ENCODE data around the gene AP4S1.
"Not testable (repeated sequence)": the region's sequence is repeated elsewhere in the genome, so short reads cannot be mapped to it uniquely, and the experiment has no call there.

The AP4S1 gene

DNA sequence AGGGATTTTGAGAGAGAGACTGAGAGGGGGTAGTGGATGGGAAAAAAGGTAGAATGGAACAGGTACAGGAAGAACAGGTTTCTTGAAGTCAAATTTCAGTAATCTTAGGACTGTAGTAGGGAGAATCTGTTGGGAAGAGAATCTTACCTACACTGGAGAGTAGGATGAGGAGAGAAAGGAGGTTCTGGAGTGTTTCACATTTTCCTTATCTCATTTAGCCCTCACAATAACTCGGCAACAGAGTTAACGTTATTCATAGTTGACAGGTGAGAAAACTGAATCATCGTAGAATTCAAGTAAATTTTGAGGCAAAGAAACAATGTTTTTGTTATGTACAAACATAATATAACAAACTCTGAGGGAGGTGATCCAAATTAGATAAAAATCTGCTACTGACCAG, 17.9 kb downstream of the AP4S1 start:
- DNase-seq (ENCODE audit: low spot score) = no peak

DNA sequence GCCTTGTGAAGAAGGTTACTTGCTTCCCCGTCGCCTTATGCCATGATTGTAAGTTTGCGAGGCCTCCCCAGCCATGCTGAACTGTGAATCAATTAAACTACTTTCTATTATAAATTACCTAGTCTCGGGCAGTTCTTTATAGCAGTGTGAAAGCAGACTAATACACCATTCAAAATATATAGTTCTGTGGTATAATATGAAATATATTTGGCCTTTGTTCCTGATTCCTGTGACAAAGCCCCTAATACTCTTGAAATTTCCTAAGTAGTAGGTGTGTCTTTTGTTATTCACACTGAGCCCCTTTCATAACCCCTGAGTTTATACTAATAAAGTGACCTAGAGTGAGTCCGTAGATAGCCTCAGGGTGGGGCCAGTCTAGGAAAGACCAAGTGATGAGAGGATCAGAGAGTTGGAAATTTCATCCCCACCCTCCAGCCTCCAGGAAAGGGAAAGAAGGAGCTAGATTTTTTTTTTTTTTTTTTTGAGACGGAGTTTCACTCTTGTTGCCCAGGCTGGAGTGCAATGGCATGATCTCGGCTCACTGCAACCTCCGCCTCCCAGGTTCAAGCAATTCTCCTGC, 20.1 kb downstream of the AP4S1 start:
- DNase-seq (ENCODE audit: low spot score) = no peak

DNA sequence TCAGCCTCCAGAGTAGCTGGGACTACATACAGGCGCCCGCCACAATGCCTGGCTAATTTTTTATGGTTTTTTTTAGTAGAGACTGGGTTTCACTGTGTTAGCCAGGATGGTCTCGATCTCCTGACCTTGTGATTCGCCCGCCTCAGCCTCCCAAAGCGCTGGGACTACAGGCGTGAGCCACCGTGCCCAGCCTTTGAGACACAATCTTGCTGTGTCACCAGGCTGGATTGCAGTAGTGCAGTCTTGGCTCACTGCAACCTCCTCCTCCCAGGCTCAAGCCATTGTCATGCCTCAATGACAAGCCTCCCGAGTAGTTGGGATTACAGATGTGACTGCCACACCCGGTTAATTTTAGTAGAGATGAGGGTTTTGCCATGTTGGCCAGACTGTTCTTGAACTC, 22.1 kb downstream of the AP4S1 start:
- no peak for DNase-seq (ENCODE audit: low spot score)

DNA sequence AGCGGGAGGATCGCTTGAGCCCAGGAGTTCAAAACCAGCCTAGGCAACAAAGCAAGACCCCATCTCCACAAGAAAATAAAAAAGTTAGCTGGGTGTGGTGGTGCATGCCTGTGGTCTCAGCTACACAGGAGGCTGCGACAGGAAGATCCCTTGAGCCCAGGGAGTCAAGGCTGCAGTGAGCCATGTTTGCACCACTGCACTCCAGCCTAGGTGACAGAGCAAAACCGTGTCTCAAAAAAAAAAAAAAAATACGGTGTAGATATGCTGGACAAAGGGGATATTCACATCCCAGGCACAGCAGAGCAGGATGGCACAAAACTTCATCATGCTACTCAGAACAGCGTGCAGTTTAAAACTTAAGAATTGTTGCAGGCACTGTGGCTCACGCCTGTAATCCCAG, 25.6 kb downstream of the AP4S1 start:
- no peak for DNase-seq (ENCODE audit: low spot score)

DNA sequence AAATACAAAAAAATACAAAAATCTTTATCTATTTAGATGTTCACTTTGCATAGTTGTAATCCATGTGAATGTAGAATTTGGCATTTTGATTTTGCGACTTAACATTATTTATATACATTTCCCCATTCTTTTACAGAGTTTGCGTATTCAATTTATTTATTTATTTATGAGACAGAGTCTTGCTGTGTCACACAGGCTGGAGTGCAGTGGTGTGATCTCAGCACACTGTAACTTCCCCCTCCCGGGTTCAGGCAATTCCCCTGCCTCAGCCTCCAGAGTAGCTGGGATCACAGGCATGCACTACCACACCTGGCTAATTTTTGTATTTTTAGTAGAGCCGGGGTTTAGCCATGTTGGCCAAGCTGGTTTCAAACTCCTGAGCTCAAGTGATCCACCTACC, 26.1 kb downstream of the AP4S1 start:
- DNase-seq (ENCODE audit: low spot score) = no peak

DNA sequence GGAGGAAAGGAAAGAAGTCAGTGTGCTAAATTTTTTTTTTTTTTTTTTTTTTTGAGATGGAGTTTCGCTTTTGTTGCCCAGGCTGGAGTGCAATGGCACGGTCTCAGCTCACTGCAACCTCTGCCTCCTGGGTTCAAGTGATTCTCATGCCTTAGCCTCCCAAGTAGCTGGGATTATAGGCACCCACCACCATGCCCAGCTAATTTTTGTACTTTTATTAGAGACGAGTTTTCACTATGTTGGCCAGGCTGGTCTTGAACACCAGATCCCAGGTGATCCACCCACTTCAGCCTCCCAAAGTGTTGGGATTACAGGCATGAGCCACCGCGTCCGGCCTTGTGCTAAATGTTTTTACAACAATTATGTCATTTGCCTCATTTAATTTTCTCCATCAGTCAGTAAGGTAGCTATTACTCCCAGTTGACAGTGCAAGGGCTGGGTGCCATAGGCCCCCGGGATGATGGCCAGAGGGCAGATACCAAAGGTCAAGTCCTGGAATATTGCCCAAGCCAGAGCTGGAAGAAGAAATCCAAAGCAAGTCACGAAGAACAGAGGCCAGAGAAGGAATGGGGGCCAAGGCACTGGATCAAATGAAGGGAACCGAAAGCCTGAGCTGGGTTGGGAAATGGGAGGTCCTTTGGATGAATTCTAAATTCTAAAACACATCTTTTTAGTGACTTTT, 27.6 kb downstream of the AP4S1 start:
- not testable (repeated sequence) for DNase-seq (ENCODE audit: low spot score)

DNA sequence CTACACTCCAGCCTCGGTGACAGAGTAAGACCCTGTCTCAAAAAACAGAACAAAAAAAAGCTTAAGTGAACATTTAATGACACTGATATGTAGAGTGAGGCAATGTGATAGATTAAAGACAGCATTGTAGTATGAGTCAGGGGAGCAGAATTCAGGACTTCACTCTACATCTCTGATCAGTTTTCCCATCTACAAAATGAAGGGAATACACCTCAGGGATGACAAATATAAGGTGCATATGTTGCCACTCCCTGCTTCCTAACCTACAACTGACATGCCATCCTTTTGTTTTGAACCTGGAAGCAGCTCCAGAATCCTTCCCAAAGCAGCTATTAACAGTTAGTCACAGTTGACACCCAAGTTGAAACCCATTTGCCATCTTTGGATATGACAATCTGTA, 31.6 kb downstream of the AP4S1 start:
- no peak for DNase-seq (ENCODE audit: low spot score)

DNA sequence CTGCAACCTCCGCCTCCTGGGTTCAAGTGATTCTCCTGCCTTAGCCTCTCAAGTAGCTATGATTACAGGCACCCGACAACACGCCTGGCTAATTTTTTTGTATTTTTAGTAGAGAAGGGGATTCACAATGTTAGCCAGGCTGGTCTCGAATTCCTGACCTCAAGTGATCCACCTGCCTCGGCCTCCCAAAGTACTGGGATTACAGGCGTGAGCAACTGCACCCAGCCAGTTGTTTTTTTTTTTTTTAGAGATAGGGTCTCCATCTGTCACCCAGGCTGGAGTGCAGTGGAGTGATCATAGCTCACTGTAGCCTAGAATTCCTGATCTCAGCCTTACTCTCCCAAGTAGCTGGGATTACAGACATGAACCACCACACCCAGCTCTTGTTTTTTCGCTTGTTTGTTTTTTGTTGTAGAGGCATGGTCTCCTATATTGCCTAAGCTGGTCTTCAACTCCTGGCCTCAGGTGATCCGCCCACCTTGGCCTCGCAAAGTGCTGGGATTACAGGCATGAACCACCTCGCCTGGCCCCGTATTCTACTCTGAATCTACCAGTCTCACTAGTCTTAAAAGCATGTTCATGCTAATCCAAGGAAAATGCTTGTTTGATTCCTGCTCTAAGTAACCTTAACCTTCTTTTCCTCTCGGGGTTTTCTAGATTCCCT, 32.4 kb downstream of the AP4S1 start:
- no peak for DNase-seq (ENCODE audit: low spot score)

DNA sequence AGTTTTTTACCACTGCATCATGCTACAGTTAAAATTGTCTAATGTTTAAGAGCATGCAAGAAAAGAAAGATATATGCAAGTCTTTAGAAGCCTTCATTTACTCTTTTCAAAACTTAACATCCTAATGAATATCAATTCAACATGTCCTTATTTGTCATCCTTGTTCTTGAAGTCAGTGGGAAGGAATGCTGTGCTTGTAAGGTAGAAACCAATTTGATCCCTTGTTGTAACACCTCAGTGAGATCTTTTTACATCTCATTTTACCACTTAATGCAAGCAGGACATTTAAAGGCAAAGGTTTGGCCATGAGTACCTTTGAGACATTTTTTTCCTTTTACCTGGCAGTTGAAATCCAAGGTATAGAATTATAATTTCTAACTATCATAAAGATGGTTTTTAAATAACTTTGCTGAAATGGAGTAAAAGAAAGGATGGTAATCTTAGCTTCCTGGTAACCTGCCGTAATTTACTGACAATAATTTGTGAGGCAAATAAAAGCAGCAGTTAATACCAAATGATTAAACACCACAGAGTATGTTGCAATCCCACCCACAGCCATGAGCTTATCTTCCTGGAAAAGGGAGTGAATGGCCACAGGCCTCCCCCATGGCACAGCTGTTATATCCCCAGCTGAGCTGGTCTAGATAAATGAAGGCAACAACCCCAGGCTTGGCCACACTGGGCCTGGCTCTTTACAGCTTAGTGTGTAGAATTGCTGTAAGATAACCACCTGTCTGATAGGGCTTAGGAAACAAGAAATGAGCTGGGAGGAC, 33.9 kb downstream of the AP4S1 start:
- no peak for DNase-seq (ENCODE audit: low spot score)

DNA sequence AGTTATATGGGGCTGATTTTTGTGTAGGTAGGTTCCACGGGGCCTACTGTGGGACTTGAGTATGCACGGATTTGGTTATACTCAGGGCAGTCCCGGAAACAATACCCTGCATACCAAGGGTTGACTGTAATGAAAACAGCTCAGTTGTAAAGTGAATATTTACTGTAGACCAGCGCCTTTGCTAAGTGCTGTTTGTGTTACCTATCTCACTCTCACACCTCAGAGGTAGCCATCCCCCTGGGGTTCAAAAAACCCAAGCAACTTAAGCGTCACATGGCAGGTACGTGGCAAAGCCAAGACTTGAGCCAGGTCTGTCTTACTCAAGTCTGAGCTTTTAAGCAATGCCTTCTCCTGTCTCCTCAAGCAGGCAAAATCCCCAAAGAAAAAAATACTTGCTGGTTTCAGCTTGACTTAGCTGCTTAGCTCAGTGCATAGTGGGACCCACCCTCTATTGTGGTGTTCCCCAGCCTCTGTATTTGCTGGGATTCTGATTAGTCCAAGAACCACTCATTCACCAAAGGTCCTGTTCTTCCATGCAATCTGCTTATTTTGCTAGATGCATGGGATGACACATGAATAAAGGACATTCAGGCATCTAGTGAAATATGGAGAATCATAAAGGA, 34.9 kb downstream of the AP4S1 start:
- no peak for DNase-seq (ENCODE audit: low spot score)

DNA sequence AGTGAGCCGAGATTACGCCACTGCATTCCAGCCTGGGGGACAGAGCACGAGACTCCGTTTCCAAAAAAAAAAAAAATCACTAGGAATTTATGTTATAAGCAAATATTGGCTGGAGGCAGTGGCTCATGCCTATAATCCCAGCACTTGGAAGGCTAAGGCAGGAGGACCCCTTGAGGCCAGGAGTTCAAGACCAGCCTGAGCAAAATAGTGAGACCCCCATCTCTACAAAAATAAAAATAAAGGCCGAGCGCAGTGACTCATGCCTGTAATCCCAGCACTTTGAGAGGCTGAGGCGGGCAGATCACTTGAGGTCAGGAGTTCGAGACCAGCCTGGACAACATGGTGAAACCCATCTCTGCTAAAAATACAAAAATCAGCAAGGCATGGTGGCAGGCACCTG, 37.5 kb downstream of the AP4S1 start:
- DNase-seq (ENCODE audit: low spot score) = not testable (repeated sequence)

DNA sequence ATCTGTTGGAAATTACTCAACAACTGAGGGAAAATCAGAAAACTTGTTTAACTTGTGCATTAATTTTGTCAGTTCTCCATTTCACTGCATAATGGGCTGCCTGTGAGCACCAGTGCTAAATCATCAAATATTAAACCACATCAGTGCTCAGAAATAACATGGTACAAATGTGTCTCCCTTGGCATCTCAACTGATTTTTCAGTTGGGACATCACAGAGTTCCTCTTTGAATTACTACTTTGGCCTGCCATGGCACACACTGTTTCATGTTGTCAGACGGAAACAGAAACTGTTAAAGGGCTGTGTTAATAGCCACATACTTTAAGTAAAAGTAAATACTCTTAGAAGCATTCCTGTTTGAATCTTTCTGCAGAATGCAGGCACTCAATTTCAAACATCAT, 42.8 kb downstream of the AP4S1 start:
- DNase-seq (ENCODE audit: low spot score) = no peak

DNA sequence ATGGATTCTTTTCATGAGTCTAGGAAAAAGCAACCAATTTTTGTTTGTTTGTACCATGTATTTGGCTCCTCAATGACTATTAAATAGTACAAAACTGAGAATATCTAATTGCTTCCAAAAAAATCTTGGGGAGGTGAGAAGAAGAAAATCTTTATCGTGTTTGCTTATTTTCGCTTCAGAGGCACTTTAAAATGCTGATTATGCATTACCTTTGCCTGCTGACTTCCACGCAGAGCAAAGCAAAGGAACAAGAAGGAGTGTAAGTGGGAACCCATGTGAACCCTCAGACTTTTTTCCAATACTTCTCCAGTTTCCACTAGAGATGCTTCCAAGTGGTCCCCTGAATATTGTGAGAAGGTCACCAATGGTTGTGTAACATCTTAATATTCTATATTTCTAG, 43.9 kb downstream of the AP4S1 start:
- DNase-seq (ENCODE audit: low spot score) = no peak

DNA sequence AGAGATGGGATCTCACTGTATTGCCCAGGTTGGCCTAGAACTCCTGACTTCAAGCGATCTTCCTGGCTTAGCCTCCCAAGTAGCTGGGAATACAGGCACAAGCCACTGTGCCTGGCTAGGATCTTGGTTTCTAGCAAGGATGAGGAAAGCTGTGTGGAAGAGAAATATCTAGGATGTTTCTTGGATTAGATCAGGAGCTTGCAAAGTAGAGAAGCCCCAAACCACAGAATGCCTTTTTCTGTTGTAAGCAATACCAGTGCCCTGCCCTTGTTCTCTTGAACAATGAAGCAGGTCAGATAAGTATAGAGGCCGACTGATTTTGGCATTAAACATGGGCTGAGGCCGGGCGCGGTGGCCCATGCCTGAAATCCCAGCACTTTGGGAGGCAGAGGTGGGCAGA, 45.0 kb downstream of the AP4S1 start:
- no peak for DNase-seq (ENCODE audit: low spot score)

DNA sequence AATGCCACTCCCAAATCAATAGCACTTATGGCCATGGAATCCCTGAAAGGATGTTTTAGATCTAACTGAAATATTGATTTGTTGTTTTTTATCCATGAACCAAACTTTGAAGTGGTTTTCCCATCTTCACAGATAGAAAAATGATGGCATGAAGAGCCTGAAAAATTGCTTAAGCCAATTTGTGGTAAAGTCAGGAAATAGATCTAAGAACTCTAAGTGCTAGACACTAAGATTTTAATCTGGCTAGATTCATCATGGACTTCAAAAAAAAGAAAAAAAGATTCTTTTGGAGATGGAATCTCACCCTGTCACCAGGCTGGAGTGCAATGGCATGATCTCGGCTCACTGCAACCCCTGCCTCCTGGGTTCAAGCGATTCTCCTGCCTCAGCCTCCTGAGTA, 45.7 kb downstream of the AP4S1 start:
- DNase-seq (ENCODE audit: low spot score) = no peak

DNA sequence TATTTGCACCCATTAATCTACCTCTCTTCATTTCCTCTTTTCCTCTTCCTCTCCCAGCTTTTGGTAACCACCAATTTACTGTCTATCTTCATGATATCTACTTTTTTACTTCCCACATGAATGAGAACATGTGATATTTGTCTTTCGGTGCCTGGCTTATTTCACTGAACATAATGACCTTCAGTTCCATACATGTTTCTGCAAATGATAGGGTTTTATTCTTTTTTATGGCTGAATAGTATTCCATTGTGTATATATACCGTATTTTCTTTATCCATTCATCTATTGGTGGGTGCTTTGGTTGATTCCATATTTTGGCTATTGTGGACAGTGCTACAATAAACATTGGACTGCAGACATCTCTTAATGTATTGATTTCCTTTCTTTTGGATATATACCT, 49.7 kb downstream of the AP4S1 start:
- DNase-seq (ENCODE audit: low spot score) = no peak

DNA sequence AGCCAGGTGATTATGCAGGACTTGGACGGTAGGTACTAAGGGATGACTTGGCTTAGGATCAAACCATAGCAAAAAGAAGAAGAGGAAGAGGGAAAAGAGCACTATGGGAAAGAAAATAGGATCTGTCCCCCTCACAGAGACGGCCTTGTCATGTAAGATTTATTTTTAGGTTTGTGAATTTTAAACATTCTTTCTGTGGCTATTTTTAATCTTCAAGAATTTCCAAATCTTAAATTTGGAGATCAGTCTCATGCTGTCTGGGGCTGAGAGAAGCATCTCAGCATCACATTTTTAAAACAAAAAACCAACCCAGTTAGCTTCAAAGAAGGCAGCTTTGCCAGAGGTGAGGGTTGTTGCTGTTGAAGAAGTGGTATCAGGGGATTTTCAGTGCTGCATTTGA, 53.3 kb downstream of the AP4S1 start:
- no peak for DNase-seq (ENCODE audit: low spot score)

DNA sequence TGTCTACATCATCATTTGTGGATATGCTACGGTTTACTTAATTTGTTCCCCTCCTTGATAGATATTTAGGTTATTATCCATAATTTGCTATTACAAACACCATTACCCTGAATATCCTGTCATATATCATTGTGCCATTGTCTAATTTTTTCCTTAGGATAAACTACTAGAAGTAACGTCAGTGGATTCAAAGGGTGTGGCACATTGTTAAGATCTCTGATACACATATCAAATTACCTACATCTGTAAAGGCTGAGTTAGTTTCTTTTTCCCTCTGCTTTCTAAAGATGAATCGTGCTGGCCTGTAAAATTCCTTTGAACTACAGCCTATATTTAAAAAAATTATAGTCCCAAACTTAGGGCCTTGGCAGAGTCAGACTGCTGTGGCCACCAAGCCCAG, 54.6 kb downstream of the AP4S1 start:
- no peak for DNase-seq (ENCODE audit: low spot score)

DNA sequence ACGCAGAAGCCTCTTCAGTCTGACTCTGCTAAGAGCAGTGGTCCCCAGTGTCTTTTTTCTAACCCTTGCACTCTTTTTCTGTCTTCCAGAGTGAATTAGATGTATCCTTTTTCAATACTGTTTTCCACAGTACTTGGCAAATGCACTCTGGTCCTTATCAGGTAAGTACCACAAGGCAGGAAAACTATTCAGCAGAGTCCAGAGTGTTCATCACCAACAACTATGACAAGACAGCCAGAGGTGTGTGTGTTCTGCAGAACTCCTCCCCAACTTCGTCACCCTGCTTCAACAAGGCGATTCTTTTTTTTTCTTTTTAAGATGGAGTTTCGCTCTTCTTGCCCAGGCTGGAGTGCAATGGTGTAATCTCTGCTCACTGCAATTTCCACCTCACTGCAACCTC, 55.0 kb downstream of the AP4S1 start:
- DNase-seq (ENCODE audit: low spot score) = no peak

DNA sequence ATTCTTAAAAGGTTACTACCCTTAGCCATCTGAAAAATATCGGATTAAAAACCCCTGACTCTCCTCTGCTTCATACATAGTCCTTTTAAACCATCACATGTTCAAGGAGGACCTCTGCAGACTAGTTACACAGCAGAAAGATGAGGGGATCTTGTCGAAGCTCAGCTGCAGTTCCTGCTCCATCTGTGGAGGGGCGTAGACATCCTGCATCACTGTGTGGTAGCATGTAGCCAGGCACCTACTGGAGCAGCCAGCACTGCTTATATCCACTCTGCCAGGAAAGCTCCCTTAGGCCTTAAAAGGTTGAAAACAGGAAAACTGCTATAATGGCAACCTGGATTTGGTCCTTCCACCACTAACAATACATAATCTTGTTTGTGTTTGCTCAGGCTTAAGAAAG, 58.3 kb downstream of the AP4S1 start:
- peak; percentile 55 for DNase-seq (ENCODE audit: low spot score)

DNA sequence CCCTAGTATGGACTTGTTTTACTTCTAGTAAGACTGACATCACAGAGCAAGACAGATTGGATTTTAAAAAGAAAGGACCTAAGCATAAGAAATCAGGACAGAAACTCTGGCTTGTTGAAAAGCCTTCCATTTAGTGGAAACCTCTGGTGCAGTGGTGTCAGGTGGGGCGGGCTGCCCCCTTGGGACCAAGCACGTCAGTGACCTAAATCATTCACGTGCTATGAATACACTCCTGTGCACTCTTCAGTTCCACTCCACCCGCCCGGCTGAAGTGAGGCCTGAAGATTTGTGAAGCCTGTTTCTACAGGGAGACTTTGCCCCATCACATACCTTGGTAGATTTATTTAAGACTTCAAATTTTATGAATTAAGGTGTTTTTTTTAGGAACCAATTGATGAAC, 58.9 kb downstream of the AP4S1 start:
- peak; percentile 86 for DNase-seq (ENCODE audit: low spot score)

DNA sequence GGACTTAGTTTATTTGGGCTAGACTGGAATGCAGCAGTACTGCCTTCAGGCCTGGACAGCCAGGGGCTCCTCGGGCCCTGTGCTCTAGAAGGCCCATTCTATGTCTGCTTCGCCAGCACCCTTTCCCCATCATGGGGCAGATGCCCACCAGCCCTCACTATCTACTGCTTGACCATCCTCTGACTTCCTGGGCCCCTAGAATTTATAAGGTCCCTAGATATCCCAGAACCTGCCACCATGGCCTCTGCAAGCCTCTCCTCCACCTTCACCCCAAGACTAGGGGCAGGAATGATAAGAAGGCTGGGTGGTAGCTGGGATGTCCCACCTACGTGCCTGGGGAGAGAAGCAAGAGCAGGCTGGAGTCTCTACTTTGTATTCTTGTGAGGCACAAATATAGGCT, 59.6 kb downstream of the AP4S1 start:
- DNase-seq (ENCODE audit: low spot score) = no peak

DNA sequence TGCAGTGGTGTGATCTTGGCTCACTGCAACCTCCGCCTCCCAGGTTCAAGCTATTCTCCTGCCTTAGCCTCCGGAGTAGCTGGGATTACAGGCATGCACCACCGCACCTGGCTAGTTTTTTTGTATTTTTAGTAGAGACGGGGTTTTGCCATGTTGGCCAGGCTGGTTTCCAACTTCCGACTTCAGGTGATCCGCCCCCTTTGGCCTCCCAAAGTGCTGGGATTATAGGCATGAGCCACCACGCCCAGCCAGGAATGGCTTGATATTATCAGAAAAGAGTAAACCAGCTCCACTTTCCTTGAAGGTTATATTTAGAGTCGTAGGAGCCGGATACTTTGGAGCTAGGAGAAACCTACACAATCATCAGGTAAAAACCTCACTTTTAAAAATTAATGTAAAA, 61.0 kb downstream of the AP4S1 start:
- not testable (repeated sequence) for DNase-seq (ENCODE audit: low spot score)

Measured in NAMALWA (cell line).